ENCODE results near the gene TMEM79.

TMEM79 gene

DNA sequence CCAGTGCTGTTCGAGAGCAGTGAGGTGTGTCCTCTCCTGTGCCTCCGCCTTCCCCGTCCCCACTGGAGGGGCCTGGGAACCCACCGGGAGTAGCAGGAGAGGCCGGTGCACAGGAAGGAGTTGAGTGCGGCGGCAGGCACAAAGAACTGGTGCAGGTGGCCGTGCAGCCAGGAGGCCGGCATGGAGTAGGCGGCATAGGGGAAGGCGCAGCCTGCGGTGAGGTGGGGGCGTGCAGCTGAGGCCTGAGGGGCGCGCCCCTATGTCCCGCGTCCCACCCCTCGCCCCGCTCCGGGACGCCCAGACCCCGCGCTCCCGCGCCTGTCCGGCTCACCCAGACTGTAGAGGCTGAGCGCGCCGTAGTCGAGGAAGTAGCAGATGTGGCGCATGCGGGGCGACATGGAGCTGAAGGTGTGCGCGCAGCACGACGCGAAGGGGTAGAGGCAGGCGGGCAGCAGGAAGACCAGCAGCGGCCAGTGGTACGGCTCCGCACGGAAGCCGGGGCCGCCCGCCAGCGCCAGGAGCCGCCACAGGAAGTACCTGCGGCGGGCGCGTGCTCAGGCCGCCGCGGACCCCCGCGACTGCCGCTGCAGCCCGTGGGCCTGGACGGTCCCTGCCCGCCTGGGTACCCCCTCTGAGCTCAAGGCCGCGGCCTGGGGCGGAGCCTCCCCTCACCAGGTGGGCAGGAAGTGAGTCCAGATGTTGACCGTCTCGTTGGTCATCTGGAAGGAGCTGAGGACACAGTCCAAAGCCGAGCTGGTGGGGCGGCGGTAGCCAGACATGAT is 38.5 kb upstream of the TMEM79 start:
- peak overlapping the region; percentile 42 for H3K4me3 ChIP-seq
- H3K36me3 ChIP-seq (ENCODE audit: insufficient read depth, low read length): peaks cover 11% of the 10 kb centered on the region; the same call in 1 of the 2 replicates
- no peaks in the 10 kb centered on the region for H3K9me3 ChIP-seq (ENCODE audit: low read depth, low read length)
- no peak overlapping the region for H3K9ac ChIP-seq (ENCODE audit: insufficient read length)
- TF ChIP-seq EZH2 (IDR thresholded peaks at IDR 0.05) (no peak), FOXP2 (optimal IDR thresholded peaks at IDR 0.05; ENCODE audit: control extremely low read depth, extremely low read length, insufficient read depth) (no peak), POLR2AphosphoS5 (IDR thresholded peaks at IDR 0.05; ENCODE audit: borderline replicate concordance, low read depth, low read length) (no peak)
- no peak for DNase-seq (ENCODE audit: low read depth, low spot score)
- H3K27ac ChIP-seq: no peak overlapping the region

DNA sequence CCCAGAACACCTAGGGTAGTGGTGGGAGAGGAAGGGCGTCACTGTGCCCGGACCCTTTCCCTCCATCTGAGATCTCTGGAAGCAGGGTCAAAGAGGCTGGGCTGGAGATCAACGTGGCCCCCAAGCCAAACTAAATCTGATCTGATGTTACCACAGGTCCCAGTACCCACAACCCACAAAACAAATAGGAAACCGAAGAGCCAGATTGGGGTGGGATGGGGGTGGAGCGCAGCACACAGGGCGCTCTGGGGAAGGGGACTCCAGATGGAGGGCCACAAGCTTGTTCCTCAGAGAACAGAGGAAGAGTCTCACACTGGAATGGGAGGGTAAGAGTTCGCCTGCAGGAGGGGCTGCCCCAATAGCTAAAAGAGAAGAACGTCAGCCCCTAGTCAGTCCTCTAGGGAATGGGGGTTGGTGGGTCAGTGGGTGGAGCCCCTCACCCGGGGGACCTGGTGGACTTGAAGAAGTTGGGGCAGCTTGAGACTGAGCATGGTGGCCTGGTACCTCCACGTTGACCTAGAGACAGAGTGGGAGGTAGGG is 37.8 kb upstream of the TMEM79 start:
- Histone ChIP-seq H3K9me3 (ENCODE audit: low read depth, low read length) (no peaks in the 10 kb centered on the region), H3K36me3 (ENCODE audit: insufficient read depth, low read length) (peaks cover 18% of the 10 kb centered on the region; the same call in 1 of the 2 replicates), H3K9ac (ENCODE audit: insufficient read length) (no peak overlapping the region), H3K27ac (no peak overlapping the region), H3K4me3 (no peak overlapping the region)
- no peak for DNase-seq (ENCODE audit: low read depth, low spot score)
- no peak for TF ChIP-seq POLR2AphosphoS5 (IDR thresholded peaks at IDR 0.05; ENCODE audit: borderline replicate concordance, low read depth, low read length)
- no peak for TF ChIP-seq EZH2 (IDR thresholded peaks at IDR 0.05)
- no peak for TF ChIP-seq FOXP2 (optimal IDR thresholded peaks at IDR 0.05; ENCODE audit: control extremely low read depth, extremely low read length, insufficient read depth)

DNA sequence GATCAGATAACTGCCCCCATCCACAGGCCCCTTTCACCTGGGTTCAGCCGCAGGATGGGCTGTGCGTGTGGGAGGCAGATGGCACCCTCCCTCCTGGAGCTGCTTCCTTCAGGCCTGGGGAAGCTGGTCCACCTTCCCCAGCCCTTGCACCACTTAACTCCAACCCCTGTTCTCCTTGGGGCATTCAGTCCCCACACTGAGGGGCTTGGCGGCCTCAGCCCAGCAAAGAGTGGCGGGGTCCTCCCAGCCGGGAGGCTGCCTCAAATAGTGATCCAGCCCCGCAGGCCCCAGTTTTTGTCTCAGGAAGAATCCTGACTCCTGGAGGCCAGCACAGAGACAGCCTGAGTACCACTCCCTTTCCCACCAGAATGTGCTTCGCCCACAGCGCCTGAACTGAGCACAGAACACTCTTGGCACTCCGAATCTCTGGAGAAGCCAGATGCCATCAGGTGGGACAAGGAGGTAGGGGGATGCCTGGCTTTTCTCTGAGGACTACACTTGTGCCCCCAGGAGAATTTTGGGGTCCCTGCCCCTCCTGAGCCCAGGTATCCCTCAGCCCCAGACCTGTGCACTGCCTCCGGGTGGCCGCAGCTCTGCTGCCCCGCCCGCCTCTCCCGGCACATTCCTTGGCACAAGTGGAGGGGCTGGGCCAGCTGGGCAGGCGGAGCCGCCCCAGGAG is 37.2 kb upstream of the TMEM79 start:
- DNase-seq (ENCODE audit: low read depth, low spot score): no peak
- H3K27ac ChIP-seq: no peak overlapping the region
- no peak overlapping the region for H3K4me3 ChIP-seq
- TF ChIP-seq EZH2 (IDR thresholded peaks at IDR 0.05) (no peak), FOXP2 (optimal IDR thresholded peaks at IDR 0.05; ENCODE audit: control extremely low read depth, extremely low read length, insufficient read depth) (no peak), POLR2AphosphoS5 (IDR thresholded peaks at IDR 0.05; ENCODE audit: borderline replicate concordance, low read depth, low read length) (no peak)
- no peaks in the 10 kb centered on the region for H3K9me3 ChIP-seq (ENCODE audit: low read depth, low read length)
- peaks cover 24% of the 10 kb centered on the region; the same call in 1 of the 2 replicates for H3K36me3 ChIP-seq (ENCODE audit: insufficient read depth, low read length)
- no peak overlapping the region for H3K9ac ChIP-seq (ENCODE audit: insufficient read length)

DNA sequence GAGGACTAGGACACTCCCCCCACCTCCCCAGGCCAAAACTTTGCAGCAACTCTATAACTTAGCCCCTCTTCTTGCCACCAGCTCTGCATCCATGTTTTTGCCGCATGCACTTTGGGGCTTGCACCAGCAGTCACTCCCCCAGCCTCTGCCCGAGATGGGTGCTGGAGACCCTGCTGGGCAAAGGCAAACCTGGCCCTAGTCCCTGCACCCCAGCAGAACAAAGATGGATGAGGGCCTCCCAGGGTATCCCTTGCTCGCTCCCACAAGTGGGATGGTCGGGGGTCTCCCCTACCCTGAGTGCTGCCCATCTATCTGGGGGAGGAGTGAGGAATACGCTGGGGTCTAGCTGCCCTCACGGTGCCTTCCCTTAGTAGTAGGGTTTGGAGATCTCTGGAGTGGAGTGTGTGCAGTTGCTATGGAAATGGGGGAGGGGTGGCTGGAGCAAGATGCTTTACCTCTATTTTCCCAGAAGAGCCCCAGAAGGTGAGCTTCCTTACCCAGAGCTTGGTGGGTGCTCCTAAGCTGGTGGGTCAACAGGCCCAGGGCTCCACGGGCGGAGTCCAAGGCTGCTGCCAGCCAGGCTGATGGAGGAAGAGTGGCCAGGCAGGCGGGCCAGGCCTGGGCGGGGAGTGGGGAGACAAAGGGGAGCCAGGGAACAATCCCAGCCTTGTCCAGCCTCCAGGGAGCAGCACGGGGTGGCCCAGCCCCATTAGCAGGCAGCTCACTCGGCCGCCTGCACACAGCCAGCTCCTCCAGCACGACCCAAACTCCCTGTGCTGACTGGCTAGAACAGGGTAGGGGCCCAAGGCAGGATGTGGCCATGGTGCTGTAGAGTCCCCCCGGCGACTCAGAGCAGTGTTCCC is 36.4 kb upstream of the TMEM79 start, which contains the start of gene PAQR6:
TSS of gene PAQR6 (minus strand) at position 597 of the 863 bp plus-strand sequence. CDS start 1,325 bp downstream, outside the sequence.
- Histone ChIP-seq H3K27ac (no peak within 1 kb of the TSS), H3K4me3 (no peak within 1 kb of the TSS), H3K36me3 (ENCODE audit: insufficient read depth, low read length) (peaks cover 31% of the 10 kb centered on the region; the same call in 1 of the 2 replicates), H3K9me3 (ENCODE audit: low read depth, low read length) (no peaks in the 10 kb centered on the region), H3K9ac (ENCODE audit: insufficient read length) (no peak within 1 kb of the TSS)
- no peak for DNase-seq (ENCODE audit: low read depth, low spot score)
- TF ChIP-seq FOXP2 (optimal IDR thresholded peaks at IDR 0.05; ENCODE audit: control extremely low read depth, extremely low read length, insufficient read depth): no peak
- TF ChIP-seq POLR2AphosphoS5 (IDR thresholded peaks at IDR 0.05; ENCODE audit: borderline replicate concordance, low read depth, low read length): peak; percentile 42

DNA sequence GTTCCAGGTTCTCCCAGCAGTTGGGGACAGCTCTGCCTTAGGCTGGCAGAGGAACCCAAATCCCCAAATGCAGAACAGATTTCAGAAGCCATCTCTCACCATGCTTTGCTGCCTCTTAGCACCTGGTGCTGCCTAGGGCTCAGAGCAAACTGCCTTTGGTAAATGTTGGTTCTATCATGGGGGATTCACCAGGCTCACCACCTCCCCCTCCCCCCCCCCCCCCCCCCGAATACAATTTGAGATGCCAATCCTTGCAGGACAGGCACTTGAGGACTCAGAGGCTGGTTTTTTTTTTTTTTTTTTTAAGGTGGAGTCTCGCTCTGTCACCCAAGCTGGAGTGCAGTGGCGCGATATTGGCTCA is 35.8 kb upstream of the TMEM79 start:
- no peak overlapping the region for H3K9ac ChIP-seq (ENCODE audit: insufficient read length)
- H3K36me3 ChIP-seq (ENCODE audit: insufficient read depth, low read length): peaks cover 38% of the 10 kb centered on the region
- no peaks in the 10 kb centered on the region for H3K9me3 ChIP-seq (ENCODE audit: low read depth, low read length)
- H3K4me3 ChIP-seq: no peak overlapping the region
- TF ChIP-seq POLR2AphosphoS5 (IDR thresholded peaks at IDR 0.05; ENCODE audit: borderline replicate concordance, low read depth, low read length): no peak
- H3K27ac ChIP-seq: no peak overlapping the region
- no peak for DNase-seq (ENCODE audit: low read depth, low spot score)

DNA sequence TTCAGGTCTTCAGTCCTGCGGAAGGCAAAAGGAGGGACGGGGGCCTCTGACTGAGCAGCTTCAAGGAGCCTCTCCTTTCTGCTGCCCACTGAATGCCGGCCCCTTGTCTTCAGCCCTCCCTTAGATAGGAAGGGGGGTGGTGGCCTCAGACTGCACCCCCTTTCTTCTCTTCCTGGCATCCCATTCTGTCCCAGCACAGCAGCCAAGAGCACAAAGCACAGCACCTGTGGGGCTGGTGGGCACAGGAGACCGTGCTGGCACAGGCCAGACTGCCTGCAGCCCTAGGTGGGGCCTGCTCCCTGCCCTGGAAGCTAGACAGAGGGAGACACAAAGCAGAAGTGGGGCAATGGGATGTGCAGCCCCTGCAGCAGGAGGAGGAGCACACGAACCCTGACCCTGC is 34.5 kb upstream of the TMEM79 start:
- H3K27ac ChIP-seq: no peak overlapping the region
- peaks cover 46% of the 10 kb centered on the region for H3K36me3 ChIP-seq (ENCODE audit: insufficient read depth, low read length)
- H3K4me3 ChIP-seq: no peak overlapping the region
- no peak for DNase-seq (ENCODE audit: low read depth, low spot score)
- H3K9me3 ChIP-seq (ENCODE audit: low read depth, low read length): no peaks in the 10 kb centered on the region
- TF ChIP-seq EZH2 (IDR thresholded peaks at IDR 0.05) (no peak), FOXP2 (optimal IDR thresholded peaks at IDR 0.05; ENCODE audit: control extremely low read depth, extremely low read length, insufficient read depth) (no peak), POLR2AphosphoS5 (IDR thresholded peaks at IDR 0.05; ENCODE audit: borderline replicate concordance, low read depth, low read length) (no peak)
- H3K9ac ChIP-seq (ENCODE audit: insufficient read length): no peak overlapping the region

DNA sequence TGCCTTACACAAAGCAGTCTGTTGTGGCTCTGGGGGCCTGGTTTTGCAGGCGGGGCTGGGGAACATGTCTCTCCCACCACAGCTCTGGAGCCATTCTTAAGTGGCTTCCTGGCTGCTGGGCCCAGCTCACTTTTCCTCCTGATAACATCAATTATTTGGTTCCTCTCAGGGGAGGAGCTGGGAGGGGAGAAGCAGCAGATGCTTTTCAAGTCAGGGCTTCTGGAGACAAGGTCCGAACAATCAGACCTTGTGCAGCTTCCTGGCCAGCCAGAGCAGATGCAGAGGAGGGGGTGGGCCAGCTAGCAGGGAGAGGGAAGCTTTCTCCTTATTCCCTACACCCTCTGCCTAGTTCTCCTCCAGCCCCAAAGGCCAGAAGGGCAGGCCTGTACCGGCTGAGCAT is 32.6 kb upstream of the TMEM79 start:
- no peaks in the 10 kb centered on the region for H3K9me3 ChIP-seq (ENCODE audit: low read depth, low read length)
- TF ChIP-seq POLR2AphosphoS5 (IDR thresholded peaks at IDR 0.05; ENCODE audit: borderline replicate concordance, low read depth, low read length): no peak
- TF ChIP-seq FOXP2 (optimal IDR thresholded peaks at IDR 0.05; ENCODE audit: control extremely low read depth, extremely low read length, insufficient read depth): no peak
- no peak for TF ChIP-seq EZH2 (IDR thresholded peaks at IDR 0.05)
- no peak for DNase-seq (ENCODE audit: low read depth, low spot score)
- H3K27ac ChIP-seq: no peak overlapping the region
- no peak overlapping the region for H3K4me3 ChIP-seq
- peaks cover 55% of the 10 kb centered on the region for H3K36me3 ChIP-seq (ENCODE audit: insufficient read depth, low read length)
- H3K9ac ChIP-seq (ENCODE audit: insufficient read length): no peak overlapping the region

DNA sequence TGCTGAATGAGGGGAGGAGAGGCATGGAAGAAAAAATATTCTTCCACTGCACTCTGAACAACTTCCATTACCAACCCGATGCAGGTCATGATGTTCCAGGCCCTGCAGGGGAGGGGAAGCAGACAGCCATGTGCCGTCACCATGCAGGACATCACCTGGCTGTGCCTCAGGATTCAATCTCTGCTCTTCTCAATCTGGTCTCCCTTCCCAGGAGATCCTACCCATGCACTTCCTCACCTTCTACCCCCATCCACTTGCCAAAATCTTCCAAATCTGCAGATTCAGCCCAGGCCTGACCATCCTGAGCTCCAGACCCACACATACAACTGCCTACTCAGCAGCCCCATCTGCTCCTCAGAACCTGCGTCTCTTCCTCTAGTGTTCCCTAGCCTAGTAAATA is 30.5 kb upstream of the TMEM79 start:
- Histone ChIP-seq H3K27ac (no peak overlapping the region), H3K36me3 (ENCODE audit: insufficient read depth, low read length) (peaks cover 74% of the 10 kb centered on the region), H3K9ac (ENCODE audit: insufficient read length) (no peak overlapping the region), H3K4me3 (no peak overlapping the region), H3K9me3 (ENCODE audit: low read depth, low read length) (no peaks in the 10 kb centered on the region)
- no peak for TF ChIP-seq POLR2AphosphoS5 (IDR thresholded peaks at IDR 0.05; ENCODE audit: borderline replicate concordance, low read depth, low read length)
- no peak for TF ChIP-seq FOXP2 (optimal IDR thresholded peaks at IDR 0.05; ENCODE audit: control extremely low read depth, extremely low read length, insufficient read depth)
- no peak for TF ChIP-seq EZH2 (IDR thresholded peaks at IDR 0.05)
- no peak for DNase-seq (ENCODE audit: low read depth, low spot score)

Data from SK-N-MC (cell line).